ENCODE data around the gene ANTXR1. TPM values are rescaled to one million over a fixed set of nuclear protein-coding genes. Genes with fewer than 3 reads are reported as not detected.

The ANTXR1 gene
- total and polyA plus RNA-seq, 2 donors (not counting 3 experiments of a cell fraction or from before 2014, with no cell fraction given), result 4.2 to 17.3 TPM

DNA sequence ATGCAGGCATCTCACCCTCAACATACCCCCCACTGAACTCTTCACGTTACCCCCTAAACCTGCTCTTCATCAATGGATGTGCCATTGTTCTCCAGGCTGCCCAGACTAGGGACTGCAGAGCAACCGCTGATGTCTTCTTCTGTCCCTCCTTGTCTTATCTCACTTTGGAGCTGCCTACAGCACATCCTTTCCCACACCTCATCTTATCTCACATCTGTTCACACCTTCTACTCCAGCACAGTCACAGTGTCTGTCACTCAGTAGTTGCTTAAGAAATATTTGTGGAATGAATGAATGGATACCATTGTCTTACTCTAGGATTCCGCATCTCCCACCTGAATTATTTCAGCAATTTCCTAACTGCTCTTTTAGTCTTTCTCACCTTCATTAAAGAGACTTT, 144.5 kb downstream of the ANTXR1 start:
- Histone ChIP-seq H3K9ac (replicated peaks; ENCODE audit: extremely low read depth, insufficient read depth, low read length) (no peak overlapping the region), H3K4me2 (ENCODE audit: insufficient read depth, low read length) (no peak overlapping the region), H2AFZ (ENCODE audit: low read depth, low read length) (no peak overlapping the region), H4K20me1 (replicated peaks; ENCODE audit: control insufficient read depth, extremely low read depth, insufficient read depth, low read length) (no peaks in the 10 kb centered on the region), H3K36me3 (ENCODE audit: control insufficient read depth in 2 of 2, extremely low read depth in 1 of 2, insufficient read depth in 2 of 2, low read length in 2 of 2) (no peaks in the 10 kb centered on the region), H3K9me3 (replicated peaks; ENCODE audit: control insufficient read depth, insufficient read depth, low read length) (no peaks in the 10 kb centered on the region), H3K79me2 (ENCODE audit: control insufficient read depth, insufficient read depth, low read length) (no peaks in the 10 kb centered on the region), H3K27me3 (ENCODE audit: control insufficient read depth in 2 of 2, insufficient read depth in 2 of 2, low read length in 2 of 2) (peaks cover 0 to 1% of the 10 kb centered on the region in 2 experiments), H3K4me3 (replicated peaks in 1 of 3; ENCODE audit: insufficient read depth in 1 of 3, low read depth in 1 of 3, low read length in 3 of 3) (no peak overlapping the region), H3K9me1 (replicated peaks; ENCODE audit: control insufficient read depth, extremely low read depth, insufficient read depth, low read length) (no peaks in the 10 kb centered on the region), H3K4me1 (ENCODE audit: control insufficient read depth, extremely low read depth, insufficient read depth, low read length) (peaks cover 12% of the 10 kb centered on the region), H3K27ac (ENCODE audit: insufficient read depth, low read depth, low read length) (no peak overlapping the region)
- no TSS peak for BruUV-seq (replicated peaks)
- POLR2A ChIA-PET, result no interaction called here
- TF ChIP-seq GATA2 (IDR thresholded peaks at IDR 0.05; ENCODE audit: insufficient read depth, insufficient read length, low read depth, low read length) (no peak), MAX (IDR thresholded peaks at IDR 0.05; ENCODE audit: insufficient read depth, insufficient read length) (no peak), EZH2 (IDR thresholded peaks at IDR 0.05; ENCODE audit: borderline replicate concordance, low read depth, low read length, severe bottlenecking) (no peak)
- intact Hi-C loops (cut with micrococcal nuclease) (no loop called here), dilution Hi-C loops (cut with MboI; ENCODE audit: extremely low pct_ligation_motif_present, low sequenced_read_pairs) (no loop called here)
- FAIRE-seq, result no peak
- CTCF ChIA-PET, result no interaction called here
- no peak for DNase-seq (ENCODE audit: low read depth, low spot score)

- Histone ChIP-seq H3K9me1 (replicated peaks; ENCODE audit: control insufficient read depth, extremely low read depth, insufficient read depth, low read length) (no peaks in the 10 kb centered on the region), H2AFZ (ENCODE audit: low read depth, low read length) (no peak overlapping the region), H3K79me2 (ENCODE audit: control insufficient read depth, insufficient read depth, low read length) (no peaks in the 10 kb centered on the region), H3K36me3 (ENCODE audit: control insufficient read depth in 2 of 2, extremely low read depth in 1 of 2, insufficient read depth in 2 of 2, low read length in 2 of 2) (no peaks in the 10 kb centered on the region), H3K27me3 (ENCODE audit: control insufficient read depth in 2 of 2, insufficient read depth in 2 of 2, low read length in 2 of 2) (peaks cover 0 to 1% of the 10 kb centered on the region in 2 experiments), H3K4me2 (ENCODE audit: insufficient read depth, low read length) (no peak overlapping the region), H3K9me3 (replicated peaks; ENCODE audit: control insufficient read depth, insufficient read depth, low read length) (no peaks in the 10 kb centered on the region), H3K27ac (ENCODE audit: insufficient read depth, low read depth, low read length) (no peak overlapping the region), H3K4me1 (ENCODE audit: control insufficient read depth, extremely low read depth, insufficient read depth, low read length) (peaks cover 37% of the 10 kb centered on the region), H3K4me3 (replicated peaks in 1 of 3; ENCODE audit: insufficient read depth in 1 of 3, low read depth in 1 of 3, low read length in 3 of 3) (no peak overlapping the region), H3K9ac (replicated peaks; ENCODE audit: extremely low read depth, insufficient read depth, low read length) (no peak overlapping the region), H4K20me1 (replicated peaks; ENCODE audit: control insufficient read depth, extremely low read depth, insufficient read depth, low read length) (no peaks in the 10 kb centered on the region)
- DNase-seq (ENCODE audit: low read depth, low spot score) (no peak), FAIRE-seq (no peak)
- ChIA-PET POLR2A (no interaction called here), CTCF (no interaction called here)
- dilution Hi-C loops (cut with MboI; ENCODE audit: extremely low pct_ligation_motif_present, low sequenced_read_pairs), result no loop called here
- BruUV-seq (replicated peaks), result no TSS peak
- TF ChIP-seq EZH2 (IDR thresholded peaks at IDR 0.05; ENCODE audit: borderline replicate concordance, low read depth, low read length, severe bottlenecking) (no peak), FOS (IDR thresholded peaks at IDR 0.05; ENCODE audit: borderline replicate concordance, insufficient read depth, low read length) (no peak), MYC (IDR thresholded peaks at IDR 0.05; ENCODE audit: low read depth, low read length) (no peak), MAX (IDR thresholded peaks at IDR 0.05; ENCODE audit: insufficient read depth, insufficient read length) (no peak), JUN (IDR thresholded peaks at IDR 0.05; ENCODE audit: borderline replicate concordance, insufficient read depth, insufficient read length, low read depth) (no peak), POLR2A (IDR thresholded peaks at IDR 0.05; ENCODE audit: low read depth, low read length) (no peak), POLR2AphosphoS5 (IDR thresholded peaks at IDR 0.05; ENCODE audit: insufficient read depth, low read depth, low read length) (no peak), GATA2 (IDR thresholded peaks at IDR 0.05; ENCODE audit: insufficient read depth, insufficient read length, low read depth, low read length) (no peak)
- TF ChIP-seq, protein P1, sequence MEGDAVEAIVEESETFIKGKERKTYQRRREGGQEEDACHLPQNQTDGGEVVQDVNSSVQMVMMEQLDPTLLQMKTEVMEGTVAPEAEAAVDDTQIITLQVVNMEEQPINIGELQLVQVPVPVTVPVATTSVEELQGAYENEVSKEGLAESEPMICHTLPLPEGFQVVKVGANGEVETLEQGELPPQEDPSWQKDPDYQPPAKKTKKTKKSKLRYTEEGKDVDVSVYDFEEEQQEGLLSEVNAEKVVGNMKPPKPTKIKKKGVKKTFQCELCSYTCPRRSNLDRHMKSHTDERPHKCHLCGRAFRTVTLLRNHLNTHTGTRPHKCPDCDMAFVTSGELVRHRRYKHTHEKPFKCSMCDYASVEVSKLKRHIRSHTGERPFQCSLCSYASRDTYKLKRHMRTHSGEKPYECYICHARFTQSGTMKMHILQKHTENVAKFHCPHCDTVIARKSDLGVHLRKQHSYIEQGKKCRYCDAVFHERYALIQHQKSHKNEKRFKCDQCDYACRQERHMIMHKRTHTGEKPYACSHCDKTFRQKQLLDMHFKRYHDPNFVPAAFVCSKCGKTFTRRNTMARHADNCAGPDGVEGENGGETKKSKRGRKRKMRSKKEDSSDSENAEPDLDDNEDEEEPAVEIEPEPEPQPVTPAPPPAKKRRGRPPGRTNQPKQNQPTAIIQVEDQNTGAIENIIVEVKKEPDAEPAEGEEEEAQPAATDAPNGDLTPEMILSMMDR (IDR thresholded peaks at IDR 0.05; ENCODE audit: extremely low read depth in 1 of 2, insufficient read depth in 1 of 2, low read depth in 1 of 2, low read length in 2 of 2), result no peak
- intact Hi-C loops (cut with micrococcal nuclease), result no loop called here
Measured at GRCh38 chr2:69159986-69160385, 147.0 kb downstream of the ANTXR1 start.
